ENCODE measurements around the gene DACH1.

Gene DACH1

DNA sequence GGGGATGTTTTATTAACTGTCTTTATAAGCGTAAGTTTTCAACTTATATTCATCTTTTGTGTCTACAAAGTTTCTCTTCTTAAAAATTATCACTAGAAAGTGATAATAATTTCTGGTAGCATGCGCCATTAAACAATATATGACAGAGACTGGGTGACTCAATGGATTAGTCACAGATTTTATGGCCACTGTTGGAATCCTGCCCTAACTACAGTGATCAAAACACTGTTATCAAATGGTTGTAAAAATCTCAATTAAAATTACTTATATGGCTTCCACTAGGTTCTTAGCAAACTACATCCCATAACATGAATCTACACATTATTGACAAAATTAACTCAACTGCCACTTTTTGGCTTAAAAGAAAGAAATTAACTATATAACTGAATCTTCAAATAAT, 350.0 kb downstream of the DACH1 start:
- Mint-ChIP-seq H3K27ac (no peak overlapping the region), H3K27me3 (ENCODE audit: low read depth) (no peaks in the 10 kb centered on the region), H3K4me3 (no peak overlapping the region), H3K4me1 (ENCODE audit: low read depth) (no peaks in the 10 kb centered on the region), H3K9me3 (no peaks in the 10 kb centered on the region), H3K36me3 (ENCODE audit: low read depth) (no peaks in the 10 kb centered on the region)
- no peak for DNase-seq (ENCODE audit: low spot score)

DNA sequence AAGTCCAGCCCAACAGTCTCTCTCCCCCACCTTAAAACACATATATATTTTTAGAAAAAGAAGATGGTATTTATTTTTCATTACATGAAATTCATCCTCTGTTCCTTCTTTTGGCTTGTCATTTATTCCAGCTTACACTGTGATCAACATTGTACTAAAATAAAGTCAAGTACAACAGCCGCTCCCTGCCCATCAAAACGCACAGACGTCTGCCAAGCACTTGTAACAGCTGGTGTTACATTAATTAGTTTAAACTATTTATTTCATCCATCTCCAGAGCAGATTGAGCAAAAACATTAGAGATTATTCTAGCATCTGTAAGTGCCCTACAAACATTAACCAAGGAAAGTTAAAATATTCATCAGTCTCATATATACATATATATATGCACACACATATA, 350.5 kb downstream of the DACH1 start:
- H3K36me3 Mint-ChIP-seq (ENCODE audit: low read depth): no peaks in the 10 kb centered on the region
- no peaks in the 10 kb centered on the region for H3K9me3 Mint-ChIP-seq
- H3K4me1 Mint-ChIP-seq (ENCODE audit: low read depth): no peaks in the 10 kb centered on the region
- H3K4me3 Mint-ChIP-seq: no peak overlapping the region
- H3K27ac Mint-ChIP-seq: no peak overlapping the region
- H3K27me3 Mint-ChIP-seq (ENCODE audit: low read depth): no peaks in the 10 kb centered on the region
- no peak for DNase-seq (ENCODE audit: low spot score)

DNA sequence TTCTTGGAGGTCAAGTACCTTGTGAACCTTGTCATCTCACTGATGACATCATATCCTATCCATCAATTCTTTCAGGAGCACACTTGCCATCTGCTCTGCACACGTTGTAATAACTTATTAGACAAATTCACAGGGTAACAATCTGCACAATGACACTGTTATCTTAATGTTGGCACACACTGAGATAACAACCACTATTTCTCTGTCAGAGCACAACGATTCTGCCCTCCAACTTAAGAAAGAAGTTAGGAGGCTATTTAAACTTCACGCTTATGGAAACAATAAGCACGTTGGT, 351.3 kb downstream of the DACH1 start:
- no peak overlapping the region for H3K4me3 Mint-ChIP-seq
- no peak overlapping the region for H3K27ac Mint-ChIP-seq
- DNase-seq (ENCODE audit: low spot score): no peak
- H3K4me1 Mint-ChIP-seq (ENCODE audit: low read depth): no peaks in the 10 kb centered on the region
- H3K27me3 Mint-ChIP-seq (ENCODE audit: low read depth): no peaks in the 10 kb centered on the region
- no peaks in the 10 kb centered on the region for H3K9me3 Mint-ChIP-seq
- no peaks in the 10 kb centered on the region for H3K36me3 Mint-ChIP-seq (ENCODE audit: low read depth)

DNA sequence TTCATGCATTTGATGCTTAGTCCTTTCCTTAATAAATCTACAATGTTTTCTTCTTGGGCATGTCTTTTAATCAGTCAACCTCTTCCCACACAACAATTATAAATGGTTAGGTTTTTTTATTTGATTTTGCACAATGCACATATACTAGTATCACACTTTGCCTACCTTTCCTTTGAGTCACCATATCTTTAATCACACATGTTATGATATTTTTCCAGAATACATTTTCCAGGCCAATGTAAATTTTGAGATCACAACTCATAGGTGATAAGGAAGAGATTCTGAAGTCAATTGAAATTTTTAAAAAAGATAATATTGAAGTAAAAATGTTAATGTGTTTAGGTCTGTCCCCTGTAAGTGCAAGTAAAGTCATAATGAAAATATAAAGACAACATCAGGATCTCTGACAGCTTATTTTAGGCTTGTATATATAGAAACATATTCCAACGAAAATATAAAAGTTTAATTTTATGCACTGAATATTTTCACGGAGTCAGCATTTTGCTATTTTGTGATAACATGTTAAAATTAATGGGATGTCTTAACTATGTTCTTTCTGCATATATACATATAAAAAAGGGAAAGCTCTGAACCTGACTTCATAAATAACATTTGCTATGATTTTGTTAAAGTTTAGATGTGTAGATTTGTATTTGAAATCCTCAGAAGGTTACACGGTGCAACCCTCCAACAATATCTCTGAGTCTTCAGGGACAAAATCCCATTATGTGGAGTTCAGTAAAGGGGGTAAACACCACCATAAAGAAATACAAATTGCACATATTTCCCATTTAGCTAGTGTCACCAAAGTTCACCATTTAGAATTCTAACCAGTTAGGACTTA, 351.9 kb downstream of the DACH1 start:
- Mint-ChIP-seq H3K27me3 (ENCODE audit: low read depth) (no peaks in the 10 kb centered on the region), H3K9me3 (no peaks in the 10 kb centered on the region), H3K4me1 (ENCODE audit: low read depth) (no peaks in the 10 kb centered on the region), H3K4me3 (no peak overlapping the region), H3K27ac (no peak overlapping the region), H3K36me3 (ENCODE audit: low read depth) (no peaks in the 10 kb centered on the region)
- no peak for DNase-seq (ENCODE audit: low spot score)

DNA sequence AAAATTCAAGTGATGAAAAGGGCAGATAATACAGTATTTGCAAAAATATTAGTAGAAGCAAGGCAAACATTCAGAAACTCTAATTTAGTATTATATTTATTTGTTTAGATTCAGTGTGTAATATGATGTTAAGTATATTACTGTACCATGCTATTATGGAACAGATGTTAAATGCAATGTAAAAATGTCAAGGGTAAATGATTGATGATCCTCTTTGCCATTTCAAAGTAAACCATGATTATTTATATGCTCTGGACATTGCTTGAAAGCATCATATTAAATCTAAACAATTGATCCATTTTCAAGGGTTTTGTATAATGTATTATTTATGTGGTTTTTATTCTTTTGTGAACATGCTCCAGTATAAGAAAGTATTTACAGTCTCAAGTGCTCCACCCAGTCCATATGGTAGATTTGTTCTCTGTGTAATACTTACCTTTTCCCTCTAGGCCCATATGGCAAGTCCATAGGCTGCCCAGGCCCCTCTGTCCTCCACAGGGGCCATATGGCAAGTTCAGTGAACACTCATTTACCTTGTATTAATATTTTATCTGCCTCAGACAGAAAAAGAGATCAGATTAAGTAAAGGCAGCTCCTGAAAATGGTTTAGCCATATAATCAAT, 353.5 kb downstream of the DACH1 start:
- no peak overlapping the region for H3K4me3 Mint-ChIP-seq
- no peaks in the 10 kb centered on the region for H3K27me3 Mint-ChIP-seq (ENCODE audit: low read depth)
- no peaks in the 10 kb centered on the region for H3K9me3 Mint-ChIP-seq
- no peaks in the 10 kb centered on the region for H3K4me1 Mint-ChIP-seq (ENCODE audit: low read depth)
- H3K27ac Mint-ChIP-seq: no peak overlapping the region
- H3K36me3 Mint-ChIP-seq (ENCODE audit: low read depth): no peaks in the 10 kb centered on the region
- no peak for DNase-seq (ENCODE audit: low spot score)

DNA sequence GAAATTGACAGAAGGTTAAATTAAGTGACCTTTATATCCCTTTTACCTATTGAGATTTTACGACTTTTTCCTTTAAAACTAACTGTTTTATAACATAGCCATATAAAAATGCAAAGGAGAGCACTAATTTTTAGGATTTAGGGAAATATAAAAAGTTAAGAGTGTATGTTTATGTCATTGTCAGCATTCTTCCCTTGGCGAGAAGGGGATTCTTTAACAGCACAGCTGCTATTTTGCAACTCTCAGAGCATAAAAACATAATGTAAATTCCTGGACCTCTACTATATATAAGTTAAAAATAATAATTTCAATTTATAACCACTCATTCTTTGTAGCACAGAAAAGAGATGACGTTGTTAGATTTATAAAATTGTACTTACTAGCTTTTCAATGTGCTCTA, 363.2 kb downstream of the DACH1 start:
- H3K36me3 Mint-ChIP-seq (ENCODE audit: low read depth): no peaks in the 10 kb centered on the region
- H3K4me3 Mint-ChIP-seq: no peak overlapping the region
- H3K27ac Mint-ChIP-seq: no peak overlapping the region
- H3K4me1 Mint-ChIP-seq (ENCODE audit: low read depth): no peaks in the 10 kb centered on the region
- no peaks in the 10 kb centered on the region for H3K9me3 Mint-ChIP-seq
- H3K27me3 Mint-ChIP-seq (ENCODE audit: low read depth): no peaks in the 10 kb centered on the region
- DNase-seq (ENCODE audit: low spot score): no peak

DNA sequence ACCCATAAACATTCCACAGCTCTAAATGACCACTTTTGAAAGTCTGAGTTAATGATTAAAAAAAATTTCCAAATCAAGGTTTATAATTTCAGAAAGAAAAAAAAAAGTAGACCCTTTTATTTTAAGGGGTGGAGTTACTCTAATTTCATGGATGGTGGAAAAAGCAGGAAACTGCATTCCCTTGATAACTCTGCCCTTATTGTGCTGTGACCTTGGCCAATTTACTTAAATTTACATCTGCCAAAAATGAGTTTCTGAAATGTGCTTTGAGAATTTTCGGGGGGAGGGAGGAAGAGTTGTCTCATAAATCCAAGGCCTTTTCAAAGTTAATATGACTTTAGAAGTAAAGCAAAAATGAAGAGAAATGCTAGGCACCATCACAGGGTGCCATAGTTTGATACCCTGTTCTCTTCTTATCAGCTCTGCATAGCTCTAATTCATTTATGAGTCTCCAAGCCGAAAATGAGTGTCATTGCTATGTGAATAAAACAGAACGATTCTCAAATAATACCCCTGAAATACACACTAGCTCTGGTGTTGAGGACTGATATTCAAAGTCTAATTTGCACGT, 367.0 kb downstream of the DACH1 start:
- no peaks in the 10 kb centered on the region for H3K36me3 Mint-ChIP-seq (ENCODE audit: low read depth)
- no peaks in the 10 kb centered on the region for H3K4me1 Mint-ChIP-seq (ENCODE audit: low read depth)
- no peak overlapping the region for H3K27ac Mint-ChIP-seq
- H3K27me3 Mint-ChIP-seq (ENCODE audit: low read depth): no peaks in the 10 kb centered on the region
- no peak for DNase-seq (ENCODE audit: low spot score)
- no peaks in the 10 kb centered on the region for H3K9me3 Mint-ChIP-seq
- no peak overlapping the region for H3K4me3 Mint-ChIP-seq

DNA sequence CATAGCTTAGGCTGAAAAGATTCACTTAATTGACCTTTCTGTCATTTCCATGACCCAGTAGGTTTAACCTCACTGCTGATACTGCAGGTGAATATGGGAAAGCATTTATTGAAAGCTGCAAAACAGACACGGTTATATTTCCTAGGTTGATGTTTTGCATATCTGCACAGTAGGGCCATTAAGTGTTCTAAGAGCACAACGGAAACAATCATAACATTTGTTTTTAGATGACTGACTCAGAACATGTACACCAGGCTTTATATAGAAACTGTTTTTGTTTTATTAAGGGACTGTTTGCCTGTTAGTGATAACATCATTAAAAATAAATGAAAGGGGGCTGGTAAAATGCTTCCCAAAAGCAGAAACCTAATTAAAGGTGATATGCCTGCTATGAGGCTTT, 367.8 kb downstream of the DACH1 start:
- H3K27me3 Mint-ChIP-seq (ENCODE audit: low read depth): no peaks in the 10 kb centered on the region
- no peaks in the 10 kb centered on the region for H3K9me3 Mint-ChIP-seq
- H3K4me3 Mint-ChIP-seq: no peak overlapping the region
- DNase-seq (ENCODE audit: low spot score): no peak
- no peaks in the 10 kb centered on the region for H3K36me3 Mint-ChIP-seq (ENCODE audit: low read depth)
- H3K27ac Mint-ChIP-seq: no peak overlapping the region
- H3K4me1 Mint-ChIP-seq (ENCODE audit: low read depth): no peaks in the 10 kb centered on the region

DNA sequence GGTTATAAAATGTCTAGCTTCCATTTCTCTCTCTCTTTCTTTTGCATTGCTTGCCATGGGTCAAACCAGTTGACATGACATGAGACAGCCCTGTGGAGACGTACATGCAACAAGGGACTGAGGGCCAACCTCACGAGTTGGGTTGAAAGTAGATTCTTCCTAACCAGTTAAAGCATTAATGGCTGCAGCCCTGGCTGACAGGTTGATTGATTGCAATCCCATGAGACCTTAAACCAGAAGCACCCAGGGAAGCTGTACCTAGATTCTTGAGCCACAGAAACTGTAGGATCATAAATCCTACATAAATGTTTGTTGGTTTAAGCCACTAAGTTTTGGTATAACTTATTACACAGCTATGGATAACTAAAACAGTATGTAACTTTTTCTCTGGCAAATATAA, 373.8 kb downstream of the DACH1 start:
- H3K36me3 Mint-ChIP-seq (ENCODE audit: low read depth): no peaks in the 10 kb centered on the region
- no peaks in the 10 kb centered on the region for H3K4me1 Mint-ChIP-seq (ENCODE audit: low read depth)
- no peak overlapping the region for H3K4me3 Mint-ChIP-seq

DNA sequence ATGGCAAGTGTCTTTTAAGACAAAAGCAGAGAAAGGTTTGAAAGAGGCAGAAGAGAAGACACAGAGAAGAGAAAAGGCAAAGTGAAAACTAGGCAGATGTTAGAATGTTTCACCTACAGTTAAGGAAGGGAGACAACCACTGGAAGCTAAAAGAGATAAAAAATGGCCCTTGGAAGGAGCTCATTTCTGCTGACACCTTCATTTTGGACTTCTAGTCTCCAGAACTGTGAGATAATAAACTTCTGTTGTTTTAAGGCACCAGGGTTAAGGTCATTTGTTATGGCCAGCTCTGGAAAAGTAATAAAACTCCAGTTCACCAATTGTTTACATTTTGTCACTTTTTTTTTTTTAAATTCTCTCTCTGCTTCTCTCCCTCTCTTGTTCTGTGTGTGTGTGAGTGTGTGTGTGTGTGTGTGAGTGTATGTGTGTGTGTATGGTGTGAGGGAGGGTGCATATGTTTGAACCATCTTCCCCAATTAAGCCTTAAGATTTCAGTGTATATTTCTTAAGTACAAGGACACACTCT, 374.6 kb downstream of the DACH1 start:
- no peaks in the 10 kb centered on the region for H3K4me1 Mint-ChIP-seq (ENCODE audit: low read depth)
- DNase-seq (ENCODE audit: low spot score): no peak
- no peak overlapping the region for H3K27ac Mint-ChIP-seq
- H3K4me3 Mint-ChIP-seq: no peak overlapping the region
- H3K27me3 Mint-ChIP-seq (ENCODE audit: low read depth): no peaks in the 10 kb centered on the region
- no peaks in the 10 kb centered on the region for H3K9me3 Mint-ChIP-seq
- H3K36me3 Mint-ChIP-seq (ENCODE audit: low read depth): no peaks in the 10 kb centered on the region

More for the DNA sequence above, 373.8 kb downstream of the DACH1 start:
- no peaks in the 10 kb centered on the region for H3K27me3 Mint-ChIP-seq (ENCODE audit: low read depth)
- H3K9me3 Mint-ChIP-seq: no peaks in the 10 kb centered on the region
- no peak for DNase-seq (ENCODE audit: low spot score)
- H3K27ac Mint-ChIP-seq: no peak overlapping the region

DNA sequence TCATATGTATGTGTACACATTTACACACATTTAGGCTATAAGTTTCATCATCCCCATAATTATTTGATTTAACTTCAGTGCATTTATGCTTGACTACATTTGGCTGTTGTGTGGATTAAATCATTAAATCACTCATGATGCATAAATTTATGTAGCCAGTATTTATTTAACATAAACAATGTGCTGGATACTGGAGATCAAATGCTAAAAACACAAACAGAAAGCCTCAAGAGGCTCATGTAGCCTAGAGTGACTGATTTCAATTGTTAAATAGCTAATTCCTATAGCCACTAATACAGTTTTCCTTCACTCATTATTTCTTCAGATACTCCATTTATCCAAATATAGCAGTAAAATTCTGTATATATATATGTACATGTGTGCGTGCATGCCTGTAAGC, 376.0 kb downstream of the DACH1 start:
- H3K4me1 Mint-ChIP-seq (ENCODE audit: low read depth): no peaks in the 10 kb centered on the region
- H3K27me3 Mint-ChIP-seq (ENCODE audit: low read depth): no peaks in the 10 kb centered on the region
- H3K9me3 Mint-ChIP-seq: no peaks in the 10 kb centered on the region
- H3K27ac Mint-ChIP-seq: no peak overlapping the region
- H3K36me3 Mint-ChIP-seq (ENCODE audit: low read depth): no peaks in the 10 kb centered on the region
- no peak overlapping the region for H3K4me3 Mint-ChIP-seq
- DNase-seq (ENCODE audit: low spot score): no peak

DNA sequence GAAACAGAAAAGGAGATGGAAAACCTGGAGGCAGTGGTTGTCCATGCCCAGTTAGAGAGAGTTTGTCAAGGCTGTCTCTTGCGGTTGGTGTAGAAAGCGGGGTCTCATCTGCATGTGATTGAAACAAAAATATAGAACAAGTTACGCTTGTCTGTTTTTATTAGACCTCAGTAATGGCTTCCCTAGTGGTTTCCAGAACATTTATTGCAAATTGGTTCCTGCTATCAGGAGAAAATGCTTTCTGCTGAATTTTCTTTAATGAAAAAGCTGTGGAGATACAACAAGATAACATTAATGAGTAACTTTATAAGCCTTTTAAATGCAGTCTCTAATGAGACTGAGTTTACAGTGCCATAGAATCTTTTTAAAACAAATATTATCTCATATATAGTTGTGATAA, 378.0 kb downstream of the DACH1 start:
- H3K27me3 Mint-ChIP-seq (ENCODE audit: low read depth): no peaks in the 10 kb centered on the region
- H3K36me3 Mint-ChIP-seq (ENCODE audit: low read depth): no peaks in the 10 kb centered on the region
- H3K27ac Mint-ChIP-seq: no peak overlapping the region
- no peak for DNase-seq (ENCODE audit: low spot score)
- no peak overlapping the region for H3K4me3 Mint-ChIP-seq
- H3K4me1 Mint-ChIP-seq (ENCODE audit: low read depth): no peaks in the 10 kb centered on the region
- no peaks in the 10 kb centered on the region for H3K9me3 Mint-ChIP-seq

DNA sequence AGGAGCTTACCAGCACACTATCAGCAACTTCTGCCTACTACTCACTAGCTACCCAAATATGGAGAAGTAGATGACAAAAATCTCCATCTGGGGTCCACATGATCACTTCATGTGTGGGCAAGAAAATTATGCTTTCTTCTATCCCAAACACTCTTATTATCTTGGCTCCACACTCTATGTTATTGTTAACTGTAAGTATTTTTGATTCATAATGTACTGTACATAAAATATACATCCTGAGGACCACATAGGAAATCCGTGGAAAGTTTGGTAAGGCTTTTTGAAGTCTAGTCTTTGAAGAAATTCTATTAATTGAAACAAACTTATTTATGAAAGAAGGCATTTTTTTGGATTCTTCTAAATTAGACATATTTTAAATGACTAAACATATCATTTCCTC, 378.8 kb downstream of the DACH1 start:
- no peaks in the 10 kb centered on the region for H3K9me3 Mint-ChIP-seq
- no peak overlapping the region for H3K4me3 Mint-ChIP-seq
- H3K4me1 Mint-ChIP-seq (ENCODE audit: low read depth): no peaks in the 10 kb centered on the region
- no peaks in the 10 kb centered on the region for H3K27me3 Mint-ChIP-seq (ENCODE audit: low read depth)
- no peak overlapping the region for H3K27ac Mint-ChIP-seq
- H3K36me3 Mint-ChIP-seq (ENCODE audit: low read depth): no peaks in the 10 kb centered on the region
- no peak for DNase-seq (ENCODE audit: low spot score)

DNA sequence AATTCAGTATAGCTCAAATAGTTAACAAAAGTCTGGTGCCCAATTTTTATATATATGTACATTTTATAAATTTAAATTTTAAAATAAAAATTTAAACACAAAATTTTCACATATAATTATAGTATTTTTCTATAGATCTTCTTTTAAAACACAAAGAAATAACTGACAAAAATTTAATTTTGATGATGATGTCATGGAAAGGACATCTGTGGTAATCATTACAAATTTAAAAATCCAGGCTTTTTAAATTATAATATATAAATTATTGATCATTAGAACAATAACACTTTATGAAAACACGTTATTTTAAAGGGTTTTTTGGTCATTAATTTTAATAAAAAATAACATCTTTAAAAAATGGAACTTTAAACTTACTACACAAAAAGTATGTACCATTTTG, 381.1 kb downstream of the DACH1 start:
- Mint-ChIP-seq H3K4me3 (no peak overlapping the region), H3K4me1 (ENCODE audit: low read depth) (no peaks in the 10 kb centered on the region), H3K27ac (no peak overlapping the region), H3K27me3 (ENCODE audit: low read depth) (no peaks in the 10 kb centered on the region), H3K9me3 (no peaks in the 10 kb centered on the region), H3K36me3 (ENCODE audit: low read depth) (no peaks in the 10 kb centered on the region)
- no peak for DNase-seq (ENCODE audit: low spot score)

Data from T-helper 2 cell treated with Interferon-gamma antibody and Interleukin-4, amounts not matched to agents 5 μg/mL and 100 μg/mL, for 36 hours (primary cell).